COLO829 (cell line): ENCODE results near the gene PHF13.
"Not testable (repeated sequence)": the region's sequence is repeated elsewhere in the genome, so short reads cannot be mapped to it uniquely, and the experiment has no call there.

ENCODE experiments used
- DNase-seq: peaks from one replicate; pipeline ENCODE4 v3.0.0; 2012; ENCODE audit warnings: low spot score

PHF13 gene

DNA sequence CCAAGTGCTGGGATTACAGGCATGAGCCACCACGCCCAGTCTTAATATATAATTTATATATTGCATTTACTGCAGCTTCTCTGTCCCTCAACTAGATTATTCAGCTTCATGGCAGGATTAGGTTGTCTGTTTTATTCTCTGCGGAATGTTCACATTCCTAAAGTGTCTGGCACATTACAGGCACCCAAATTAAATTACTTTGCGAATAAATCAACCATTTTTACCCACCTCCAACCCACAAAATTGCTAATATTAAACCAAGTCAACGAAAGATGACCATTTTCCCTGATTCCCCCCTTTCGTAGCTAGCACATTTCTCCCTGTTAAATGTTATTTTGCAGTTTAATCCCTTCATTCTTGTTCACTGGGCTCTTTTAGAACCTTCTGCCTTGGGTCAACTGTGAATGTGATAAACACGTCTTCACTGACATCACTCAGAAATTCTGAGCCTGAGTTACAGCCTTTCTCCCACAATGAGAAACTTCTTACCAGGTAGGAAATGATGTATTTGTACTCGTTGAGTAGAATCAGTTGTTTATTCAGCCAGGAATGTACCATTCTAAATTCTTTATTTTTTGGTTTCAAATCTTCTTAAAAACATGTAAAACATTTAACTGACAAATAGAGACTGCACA, 47.0 kb downstream of the PHF13 start:
- DNase-seq: no peak

GRCh38 chr1:6662468-6662867, 48.9 kb downstream of the PHF13 start:
- DNase-seq: not testable (repeated sequence)

DNA sequence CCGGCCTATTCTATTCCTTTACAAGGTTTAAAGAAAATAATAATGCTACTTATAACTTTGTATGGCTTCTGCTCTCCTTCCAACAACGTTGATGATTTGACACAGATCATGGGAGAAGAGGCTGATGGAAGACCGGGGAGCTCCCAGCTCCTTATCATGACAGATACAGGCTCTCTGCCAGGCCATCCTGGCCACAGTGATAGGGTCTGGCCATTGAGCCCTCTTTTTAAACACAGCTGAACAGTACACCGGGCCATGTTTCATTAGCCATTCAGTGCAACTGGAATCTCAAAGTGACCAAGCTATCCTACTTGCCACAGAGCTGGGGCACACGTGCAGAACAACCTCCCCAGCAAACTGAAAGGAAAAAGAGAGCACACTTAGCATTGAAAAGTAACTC, 53.2 kb downstream of the PHF13 start:
- no peak for DNase-seq

DNA sequence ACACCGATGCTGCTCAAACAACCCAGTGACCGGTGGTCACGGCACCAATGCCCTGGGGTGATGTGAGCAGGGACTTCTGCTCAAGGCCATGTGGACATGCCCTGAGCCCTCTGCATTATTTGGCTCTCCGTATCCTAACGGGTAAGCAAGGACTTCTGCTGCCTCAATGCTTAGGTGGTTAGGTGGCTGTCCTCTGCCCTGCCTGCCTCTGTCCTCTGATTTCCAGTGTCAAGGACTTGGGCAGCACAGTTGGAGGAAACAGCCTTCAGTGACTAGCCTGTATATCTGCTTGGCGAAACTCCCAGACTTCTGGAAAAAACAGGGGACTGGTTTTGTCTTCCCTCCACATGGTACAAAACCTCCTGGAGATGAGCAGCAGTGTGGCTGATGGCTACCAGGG, 53.6 kb downstream of the PHF13 start:
- DNase-seq: no peak

GRCh38 chr1:6668503-6668902, 55.0 kb downstream of the PHF13 start:
- no peak for DNase-seq

DNA sequence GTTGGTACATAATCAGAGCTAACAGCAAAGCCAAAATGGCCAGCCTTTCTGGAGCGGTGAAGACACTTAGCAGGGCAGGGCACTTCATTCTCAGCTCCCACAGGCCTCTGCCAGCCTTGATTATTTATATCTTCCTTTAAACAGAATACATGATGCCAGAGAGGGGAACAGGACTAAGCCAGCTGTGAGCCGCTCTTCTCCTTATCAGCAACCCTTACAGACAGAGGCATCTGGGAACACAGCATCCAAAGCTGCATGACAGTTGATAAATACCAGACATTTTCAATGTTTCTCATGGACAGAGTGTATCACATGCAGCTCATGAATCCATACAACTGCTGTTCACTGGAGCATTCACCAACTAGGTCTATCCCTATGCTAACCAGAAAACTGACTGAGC, 59.0 kb downstream of the PHF13 start:
- no peak for DNase-seq
